ENCODE data around the gene RCBTB2. TPM values are rescaled to one million over a fixed set of nuclear protein-coding genes. Genes with fewer than 3 reads are reported as not detected.

Gene RCBTB2
- total RNA-seq, 1 experiment from 2014 or later: 6.0 TPM

- DNase-seq (ENCODE audit: low read depth): no peak
These were observed 1.2 kb downstream of the RCBTB2 start for GRCh38 chr13:48531416-48532255.

DNA sequence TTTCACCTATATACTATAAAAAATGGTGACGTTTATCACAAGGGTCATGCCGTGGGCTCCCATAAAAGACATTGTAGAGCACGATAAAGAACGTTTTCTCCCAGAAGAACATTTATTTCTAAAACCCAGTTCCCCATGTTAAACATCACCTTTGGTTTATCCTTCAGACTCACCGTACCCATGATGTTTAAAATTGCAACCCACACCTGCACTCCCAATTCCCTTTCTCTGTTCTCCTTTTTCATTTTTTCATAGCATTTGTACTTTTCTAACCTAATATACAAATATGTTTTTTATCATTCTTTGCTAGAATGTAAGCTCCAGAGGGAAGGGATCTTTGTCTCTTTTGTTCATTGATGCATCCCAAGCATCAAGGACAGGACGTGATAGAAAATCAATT is 2.0 kb downstream of the RCBTB2 start:
- DNase-seq (ENCODE audit: low read depth): no peak

DNA sequence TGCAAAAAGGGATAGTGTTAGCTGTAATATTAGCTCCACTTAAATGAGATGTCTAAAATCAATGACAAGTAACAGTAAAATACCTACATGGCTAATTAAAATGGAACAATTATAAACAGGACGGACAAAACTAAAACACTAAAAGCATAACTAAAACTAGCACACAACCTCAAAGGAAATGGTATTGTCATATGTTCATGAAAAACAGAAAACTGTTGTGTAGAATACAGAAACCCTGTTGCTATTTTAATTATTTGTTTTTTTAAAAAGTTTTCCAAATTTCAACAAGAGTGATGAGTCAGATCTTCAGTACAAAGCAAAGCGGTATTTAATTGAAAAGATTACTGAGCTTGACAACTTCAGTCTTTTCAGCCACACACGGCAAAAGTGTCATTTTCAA is 4.2 kb downstream of the RCBTB2 start:
- DNase-seq (ENCODE audit: low read depth): no peak

DNA sequence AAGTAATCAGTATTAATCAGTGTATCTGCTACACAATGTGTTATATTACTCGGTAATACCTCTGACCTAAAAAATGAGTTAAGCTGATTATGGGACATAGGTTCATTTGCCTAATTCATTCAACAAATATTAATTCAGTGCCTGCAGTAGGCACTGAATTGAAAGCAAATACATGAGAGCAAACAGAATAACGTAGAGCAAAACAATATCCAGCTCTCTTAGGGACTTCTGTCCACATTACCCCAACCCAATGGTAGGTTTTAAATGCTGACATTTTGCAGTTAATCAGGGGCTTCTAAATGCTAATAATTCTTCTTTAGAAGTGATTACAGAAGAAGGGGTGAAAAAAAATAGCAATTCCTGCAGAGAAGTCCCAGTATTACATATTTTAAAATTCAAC is 4.9 kb downstream of the RCBTB2 start:
- DNase-seq (ENCODE audit: low read depth): no peak

- DNase-seq (ENCODE audit: low read depth): no peak
These were observed 6.6 kb downstream of the RCBTB2 start for GRCh38 chr13:48526286-48526685.

DNA sequence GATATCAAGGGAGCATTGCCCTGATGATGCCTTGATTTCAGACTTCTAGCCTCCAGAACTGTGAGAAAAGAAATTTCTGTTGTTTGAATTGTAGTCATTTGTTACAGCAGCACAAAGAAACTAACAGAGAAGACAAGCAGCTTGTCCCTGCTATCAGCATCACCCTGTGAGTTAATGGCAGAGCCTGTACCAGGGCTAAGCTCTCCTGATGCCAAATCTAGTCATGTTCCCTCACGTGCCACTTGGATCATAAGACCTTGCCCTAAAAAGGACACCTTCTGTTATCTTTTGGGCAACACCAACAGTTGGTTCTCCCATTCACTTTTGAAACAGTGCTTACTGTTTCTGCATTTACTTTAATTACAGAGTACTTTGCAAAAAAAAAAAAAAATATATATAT is 14.8 kb downstream of the RCBTB2 start:
- no peak for DNase-seq (ENCODE audit: low read depth)

- DNase-seq (ENCODE audit: low read depth): no peak
These were observed 17.1 kb downstream of the RCBTB2 start for GRCh38 chr13:48515732-48516131.

- no peak for DNase-seq (ENCODE audit: low read depth)
These were observed 18.1 kb downstream of the RCBTB2 start for GRCh38 chr13:48514793-48515192.

DNA sequence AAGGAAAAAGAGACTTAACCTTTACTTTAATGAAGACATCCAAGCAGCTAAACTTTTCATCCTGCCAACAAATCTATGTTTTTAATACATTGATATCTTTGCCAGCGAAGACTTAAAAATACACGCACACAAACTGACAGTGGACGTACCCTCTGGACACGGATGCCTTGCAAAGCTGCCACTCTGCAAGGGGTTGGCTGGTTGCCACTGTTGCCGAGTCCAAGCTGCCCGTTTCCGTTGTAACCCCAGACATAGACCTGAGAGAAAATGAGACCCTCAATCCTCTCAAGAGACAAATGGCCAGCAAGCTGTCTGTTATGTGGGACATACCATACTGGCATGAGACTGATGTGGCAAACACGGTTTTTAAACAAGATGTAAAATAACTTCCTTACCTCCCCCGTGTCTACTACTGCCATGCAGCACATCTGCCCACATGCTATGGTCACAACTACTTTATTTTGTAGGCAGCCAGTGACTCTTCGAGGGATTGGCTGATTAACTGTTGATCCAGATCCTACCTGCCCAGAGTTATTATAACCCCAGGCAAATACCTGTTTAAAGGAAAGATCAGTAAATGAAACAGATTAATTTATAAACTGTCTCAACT is 21.2 kb downstream of the RCBTB2 start:
- DNase-seq (ENCODE audit: low read depth): no peak

DNA sequence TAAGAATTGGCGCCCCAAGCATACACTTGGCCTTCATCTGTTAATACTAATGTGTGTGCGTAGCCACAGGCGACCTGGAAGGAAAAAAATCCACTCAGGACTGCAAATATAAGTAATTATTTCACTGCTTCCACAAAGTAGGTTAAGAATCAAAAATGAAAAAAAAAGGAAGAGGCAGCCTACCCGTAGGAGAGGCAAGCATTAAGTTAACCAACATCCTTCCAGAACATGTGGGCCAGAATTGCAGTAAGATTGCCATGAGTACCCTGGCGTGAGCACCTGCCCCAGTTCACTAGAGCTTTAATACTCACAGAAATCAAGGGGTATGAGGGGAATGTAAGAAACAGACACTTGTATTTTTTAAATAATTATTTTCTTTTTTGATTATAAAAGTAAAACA is 22.2 kb downstream of the RCBTB2 start:
- DNase-seq (ENCODE audit: low read depth): no peak

DNA sequence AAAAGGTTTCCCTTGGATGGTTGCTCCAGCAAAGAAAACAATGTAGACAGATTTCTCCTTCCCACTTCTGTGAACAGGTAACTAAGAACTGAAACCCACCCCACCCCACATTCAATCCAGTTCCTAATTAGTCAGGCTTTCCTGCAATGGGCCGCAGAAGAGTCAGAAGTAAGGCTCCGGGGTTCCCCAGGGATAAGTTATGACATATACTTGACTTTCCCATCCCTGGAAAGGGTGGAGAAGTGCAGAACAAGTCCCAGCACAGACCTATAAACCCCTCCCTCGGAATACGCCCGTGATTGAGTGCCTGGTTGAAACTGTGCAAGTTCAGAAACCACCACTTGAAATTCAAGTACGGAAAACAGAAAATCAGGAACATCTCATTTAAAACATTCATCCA is 24.9 kb downstream of the RCBTB2 start:
- no peak for DNase-seq (ENCODE audit: low read depth)

DNA sequence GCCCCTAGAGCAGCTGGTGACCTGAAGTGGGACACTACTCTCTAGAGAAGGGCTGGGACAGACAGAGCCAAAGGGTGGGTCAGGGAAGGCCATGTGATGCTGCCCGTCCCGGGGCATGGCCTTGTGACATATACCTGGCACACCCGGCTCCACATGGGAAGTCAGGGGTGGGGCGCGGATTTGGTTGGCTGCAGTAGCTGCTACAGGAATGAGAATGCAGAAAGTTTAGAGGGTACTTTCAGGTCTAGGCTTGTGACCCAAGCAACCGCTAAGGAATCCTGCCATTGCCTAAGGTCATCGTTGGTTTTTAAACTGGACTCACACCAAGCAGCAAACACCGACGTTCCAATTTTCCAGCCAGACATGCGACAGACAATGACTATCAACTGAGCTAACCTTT is 25.9 kb downstream of the RCBTB2 start:
- DNase-seq (ENCODE audit: low read depth): no peak

DNA sequence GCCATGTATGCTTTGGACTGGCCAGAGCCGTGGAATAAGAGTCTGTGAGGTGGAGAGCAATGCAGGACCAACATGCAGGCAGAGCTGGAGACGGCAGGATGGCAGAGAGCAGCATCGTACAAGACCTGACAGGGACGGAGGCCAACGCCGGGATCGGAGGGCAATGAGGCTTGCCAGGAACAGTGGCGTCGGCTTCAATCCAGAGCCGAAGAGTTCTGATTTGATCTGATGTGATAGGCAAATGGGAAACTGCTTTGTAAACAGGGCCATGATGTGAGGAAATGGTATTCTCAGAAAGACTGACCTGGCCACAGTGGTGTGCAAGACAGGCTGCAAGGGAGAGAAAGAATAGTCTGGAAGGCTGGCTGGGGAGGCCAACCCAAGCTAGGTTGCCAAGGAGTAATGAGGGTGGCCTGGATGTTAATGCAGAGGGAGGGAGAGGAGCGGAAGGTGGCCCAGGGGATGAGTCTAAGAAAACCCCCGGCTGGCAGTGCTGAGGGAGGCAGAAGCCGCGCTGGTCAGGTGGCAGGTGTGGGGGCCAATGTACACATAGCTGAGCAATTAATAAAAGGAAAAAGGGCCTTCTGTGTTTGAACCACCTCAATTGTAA is 26.7 kb downstream of the RCBTB2 start:
- no peak for DNase-seq (ENCODE audit: low read depth)

DNA sequence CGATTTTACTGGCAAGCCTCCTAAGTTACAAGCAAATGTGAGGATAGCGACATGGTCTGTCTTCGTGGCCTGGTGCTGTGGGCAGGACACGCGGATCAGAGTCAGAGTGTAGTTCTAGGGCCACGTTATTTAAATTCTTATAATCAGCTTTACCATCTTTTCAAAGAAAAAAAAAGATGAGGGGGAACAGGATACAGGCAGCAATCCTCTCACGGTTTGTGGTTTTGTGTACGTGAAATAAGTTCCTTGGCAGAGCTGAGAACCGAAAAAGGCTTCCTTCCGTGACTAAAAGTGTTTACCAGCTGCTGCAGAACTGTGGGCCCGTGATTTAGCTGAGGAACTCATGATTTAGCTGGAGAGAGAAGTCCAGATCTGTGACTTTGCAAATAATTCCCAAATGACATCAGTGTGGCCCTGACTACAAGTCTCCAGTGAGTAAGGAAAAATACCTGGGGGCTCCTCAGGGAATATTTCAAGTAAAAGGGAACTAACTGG is 27.2 kb downstream of the RCBTB2 start:
- DNase-seq (ENCODE audit: low read depth): no peak

- DNase-seq (ENCODE audit: low read depth): no peak
These were observed 27.9 kb downstream of the RCBTB2 start for GRCh38 chr13:48505012-48505411.

- no peak for DNase-seq (ENCODE audit: low read depth)
These were observed 28.3 kb downstream of the RCBTB2 start for GRCh38 chr13:48504606-48505005.

GRCh38 chr13:48502601-48503319 is 30.1 kb downstream of the RCBTB2 start:
- DNase-seq (ENCODE audit: low read depth): peak; percentile 24

GRCh38 chr13:48501705-48502104 is 31.2 kb downstream of the RCBTB2 start:
- DNase-seq (ENCODE audit: low read depth): no peak

- peak; percentile 58 for DNase-seq (ENCODE audit: low read depth)
These were observed 32.2 kb downstream of the RCBTB2 start for GRCh38 chr13:48500652-48501197.

DNA sequence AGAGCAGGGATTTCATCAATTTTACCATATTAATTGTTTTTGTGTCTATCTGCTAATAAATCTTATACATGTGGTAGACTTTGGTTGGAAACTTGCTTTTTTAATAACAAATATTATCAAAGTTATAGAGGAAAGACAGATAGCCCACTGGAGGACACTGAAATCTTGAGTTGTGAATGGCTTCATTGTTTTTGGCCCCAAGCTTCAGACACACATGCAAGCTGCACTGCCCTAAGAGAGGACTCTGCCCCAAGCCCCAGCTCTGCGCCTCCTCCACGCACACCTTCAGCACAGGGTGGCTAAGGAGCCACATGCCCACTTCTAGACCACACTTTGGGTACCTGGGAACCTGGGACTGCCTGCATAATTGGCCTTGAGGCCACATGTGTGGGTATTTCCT is 35.2 kb downstream of the RCBTB2 start:
- no peak for DNase-seq (ENCODE audit: low read depth)

- no peak for DNase-seq (ENCODE audit: low read depth)
These were observed 36.4 kb downstream of the RCBTB2 start for GRCh38 chr13:48496271-48497161.

All from M059J (cell line).